ENCODE data around the gene ZNF280C.
"Not testable (repeated sequence)": the region's sequence is repeated elsewhere in the genome, so short reads cannot be mapped to it uniquely, and the experiment has no call there.

ZNF280C gene

DNA sequence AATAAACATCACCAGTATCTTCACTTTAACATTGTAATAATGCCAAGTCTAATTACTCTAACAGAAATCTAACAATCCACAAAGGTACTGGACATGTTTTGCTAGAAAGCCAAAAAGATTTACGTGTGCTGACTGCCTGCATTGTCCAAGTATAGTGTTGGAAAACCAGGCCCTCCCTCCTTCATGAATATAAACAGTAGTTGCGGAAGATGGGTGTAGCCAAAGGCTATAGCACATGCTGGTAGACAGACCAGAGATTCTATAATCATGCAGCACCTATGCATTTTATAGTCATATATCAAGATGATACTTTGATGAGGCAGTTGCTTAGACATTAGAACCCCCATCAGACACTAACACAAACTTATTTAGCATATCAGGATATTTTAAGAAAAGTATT is 22.6 kb downstream of the ZNF280C start:
- ChIA-PET POLR2A (no interaction called here), CTCF (no interaction called here)
- TF ChIP-seq CTCF (IDR thresholded peaks at IDR 0.05; ENCODE audit: insufficient read depth, low read length, missing control alignments), result no peak
- no peak for DNase-seq (ENCODE audit: low read depth, low spot score)
- H3K4me3 ChIP-seq (ENCODE audit: low read depth, low read length), result no peak overlapping the region

DNA sequence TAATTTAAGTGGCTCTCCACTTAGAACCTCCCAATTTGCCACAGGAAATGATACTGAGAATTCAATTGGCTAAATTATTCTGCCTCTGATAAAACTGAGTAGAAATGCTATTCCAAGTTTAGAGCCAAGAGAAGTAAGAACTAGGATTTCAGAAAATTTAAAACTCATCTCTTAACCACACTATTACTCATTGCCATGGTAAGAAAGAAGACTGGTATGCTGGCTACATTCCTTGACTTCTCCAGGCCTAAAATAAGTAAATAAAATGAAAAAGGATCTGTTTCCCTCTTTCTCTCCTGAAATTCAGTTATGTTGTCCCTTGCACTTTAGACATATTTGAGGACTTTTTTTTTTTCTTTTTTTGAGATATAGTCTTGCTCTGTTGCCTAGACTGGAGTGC is 23.3 kb downstream of the ZNF280C start:
- no peak for TF ChIP-seq CTCF (IDR thresholded peaks at IDR 0.05; ENCODE audit: insufficient read depth, low read length, missing control alignments)
- CTCF ChIA-PET, result no interaction called here
- no peak overlapping the region for H3K4me3 ChIP-seq (ENCODE audit: low read depth, low read length)
- POLR2A ChIA-PET, result no interaction called here
- DNase-seq (ENCODE audit: low read depth, low spot score), result peak; percentile 54

DNA sequence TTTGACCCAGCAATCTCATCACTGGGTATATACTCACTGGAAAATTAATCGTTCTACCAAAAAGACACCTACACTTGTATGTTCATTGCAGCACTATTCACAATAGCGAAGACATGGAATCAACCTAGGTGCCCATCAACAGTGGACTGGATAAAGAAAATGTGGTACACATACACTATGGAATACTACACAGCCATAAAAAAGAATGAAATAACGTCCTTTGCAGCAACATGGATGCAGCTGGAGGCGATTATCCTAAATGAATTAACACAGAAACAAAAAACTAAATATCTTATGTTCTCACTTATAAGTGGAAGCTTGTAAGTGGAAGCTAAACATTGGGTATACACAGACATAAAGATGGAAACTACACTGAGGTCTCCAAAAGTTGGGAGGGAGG is 37.5 kb downstream of the ZNF280C start:
- DNase-seq (ENCODE audit: low read depth, low spot score); CTCF ChIA-PET; H3K4me3 ChIP-seq (ENCODE audit: low read depth, low read length); POLR2A ChIA-PET: not testable (repeated sequence)

GRCh38 chrX:130228871-130229270 is 39.8 kb downstream of the ZNF280C start:
- TF ChIP-seq CTCF (IDR thresholded peaks at IDR 0.05; ENCODE audit: insufficient read depth, low read length, missing control alignments), result no peak
- POLR2A ChIA-PET, result no interaction called here
- CTCF ChIA-PET, result no interaction called here
- DNase-seq (ENCODE audit: low read depth, low spot score), result no peak
- no peak overlapping the region for H3K4me3 ChIP-seq (ENCODE audit: low read depth, low read length)

DNA sequence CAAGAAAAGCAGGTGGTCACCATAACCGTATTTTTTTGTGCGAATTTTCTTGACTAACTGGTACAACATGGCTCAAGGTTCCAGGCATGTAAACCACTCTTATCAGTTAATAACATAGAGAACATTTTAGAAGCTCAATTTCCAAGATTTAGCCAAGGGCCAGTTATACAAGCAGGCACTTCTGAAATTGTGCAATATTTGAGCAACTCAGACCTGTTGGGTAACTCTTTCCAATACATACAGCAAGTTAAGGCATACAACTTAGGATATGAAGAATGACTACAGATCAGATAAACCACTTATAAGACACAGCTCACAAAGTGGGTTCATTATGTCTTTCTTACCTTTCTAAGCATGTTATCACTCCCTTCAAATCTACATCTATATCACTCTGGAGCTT is 43.9 kb downstream of the ZNF280C start:
- no peak for TF ChIP-seq CTCF (IDR thresholded peaks at IDR 0.05; ENCODE audit: insufficient read depth, low read length, missing control alignments)
- ChIA-PET POLR2A (no interaction called here), CTCF (interaction anchor here (1.8 kb wide), 1 partner anchor 164 kb away, joined by 6 read pairs; no protein-coding TSS in a partner anchor)
- DNase-seq (ENCODE audit: low read depth, low spot score), result peak; percentile 3
- H3K4me3 ChIP-seq (ENCODE audit: low read depth, low read length), result no peak overlapping the region

- no peak for DNase-seq (ENCODE audit: low read depth, low spot score)
- ChIA-PET POLR2A (no interaction called here), CTCF (no interaction called here)
- H3K4me3 ChIP-seq (ENCODE audit: low read depth, low read length), result no peak overlapping the region
- TF ChIP-seq CTCF (IDR thresholded peaks at IDR 0.05; ENCODE audit: insufficient read depth, low read length, missing control alignments), result no peak
Observed at GRCh38 chrX:130216320-130216719, 52.4 kb downstream of the ZNF280C start.

DNA sequence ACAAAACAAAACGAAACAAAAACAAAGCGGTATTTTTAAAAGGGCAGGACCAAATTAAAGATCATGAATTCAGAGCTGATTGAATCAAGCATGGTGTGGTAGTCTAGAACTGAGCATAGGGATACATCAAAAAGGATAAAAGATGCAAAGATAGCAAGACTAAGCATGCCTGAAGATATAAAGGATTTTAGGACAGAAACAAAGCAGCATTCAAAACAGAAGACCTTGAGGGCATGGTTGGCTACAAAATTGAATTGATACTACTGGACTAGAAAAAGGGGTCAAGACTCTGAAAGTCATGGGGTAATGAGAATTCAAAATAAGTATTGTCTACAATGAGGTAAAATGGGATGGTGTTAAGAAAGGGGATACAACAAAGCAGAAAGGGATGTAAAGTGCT is 55.3 kb downstream of the ZNF280C start:
- TF ChIP-seq CTCF (IDR thresholded peaks at IDR 0.05; ENCODE audit: insufficient read depth, low read length, missing control alignments), result no peak
- no peak overlapping the region for H3K4me3 ChIP-seq (ENCODE audit: low read depth, low read length)
- ChIA-PET POLR2A (no interaction called here), CTCF (no interaction called here)
- no peak for DNase-seq (ENCODE audit: low read depth, low spot score)
